NB4 (cell line): ENCODE results near the gene NDUFA13.

ENCODE experiments used
- MYC ChIP-seq: IDR thresholded peaks from 2 replicates; pipeline ENCODE4 v1.6.1; 2011; ENCODE audit warnings: low read depth, low read length
- POLR2A ChIP-seq: IDR thresholded peaks from 2 replicates; pipeline ENCODE4 v1.6.1; 2011; ENCODE audit warnings: mild to moderate bottlenecking; ENCODE audit not compliant: insufficient read length; ENCODE audit errors: extremely low read depth
- TF ChIP-seq, protein P1 (sequence below): IDR thresholded peaks from one replicate; pipeline ENCODE4 v1.5.1; 2012; ENCODE audit warnings: low read depth, low read length

DNA sequence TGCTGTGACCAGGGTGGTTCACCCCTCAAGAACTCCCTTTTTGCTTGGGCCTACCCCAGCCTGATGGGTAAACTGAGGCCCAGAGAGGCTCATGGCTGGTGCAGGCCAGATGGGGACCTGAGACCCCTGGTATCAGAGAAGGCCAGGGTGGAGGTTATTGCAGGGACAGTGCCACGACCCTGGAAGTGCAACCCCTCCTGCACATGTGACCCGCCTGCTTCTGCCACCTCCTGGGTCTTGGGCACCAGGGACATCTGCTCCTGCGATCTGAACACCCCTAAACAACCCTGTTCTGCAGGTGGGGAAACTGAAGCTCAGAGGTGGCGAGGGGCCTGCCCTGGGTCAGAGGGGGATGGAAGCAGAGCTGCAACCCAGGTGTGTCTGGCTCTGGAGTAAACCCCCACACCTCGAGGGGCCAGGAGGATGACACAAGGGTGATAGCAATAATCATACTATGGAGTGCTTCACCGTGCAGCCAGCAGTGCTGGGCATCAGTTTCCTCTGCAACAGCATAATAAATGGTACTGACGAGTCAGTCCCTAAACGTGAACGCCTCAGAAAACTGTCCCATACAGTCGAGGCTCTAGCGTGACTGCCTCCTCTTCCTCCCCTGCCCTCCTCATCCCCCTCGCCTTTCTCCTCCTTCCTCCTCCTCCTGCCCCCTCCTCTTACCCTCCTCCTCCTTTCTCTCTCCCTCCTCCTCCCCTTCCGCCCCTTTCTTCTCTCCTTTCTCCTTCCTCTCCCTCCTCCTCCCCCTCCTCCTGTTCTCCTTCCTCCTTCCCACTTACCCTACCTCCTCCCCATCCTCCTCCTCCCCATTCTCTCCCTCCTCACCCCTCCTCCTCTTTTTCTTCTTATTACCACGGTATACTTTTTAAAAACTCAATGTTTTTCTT is 17.0 kb downstream of the NDUFA13 start:
- TF ChIP-seq, protein P1, sequence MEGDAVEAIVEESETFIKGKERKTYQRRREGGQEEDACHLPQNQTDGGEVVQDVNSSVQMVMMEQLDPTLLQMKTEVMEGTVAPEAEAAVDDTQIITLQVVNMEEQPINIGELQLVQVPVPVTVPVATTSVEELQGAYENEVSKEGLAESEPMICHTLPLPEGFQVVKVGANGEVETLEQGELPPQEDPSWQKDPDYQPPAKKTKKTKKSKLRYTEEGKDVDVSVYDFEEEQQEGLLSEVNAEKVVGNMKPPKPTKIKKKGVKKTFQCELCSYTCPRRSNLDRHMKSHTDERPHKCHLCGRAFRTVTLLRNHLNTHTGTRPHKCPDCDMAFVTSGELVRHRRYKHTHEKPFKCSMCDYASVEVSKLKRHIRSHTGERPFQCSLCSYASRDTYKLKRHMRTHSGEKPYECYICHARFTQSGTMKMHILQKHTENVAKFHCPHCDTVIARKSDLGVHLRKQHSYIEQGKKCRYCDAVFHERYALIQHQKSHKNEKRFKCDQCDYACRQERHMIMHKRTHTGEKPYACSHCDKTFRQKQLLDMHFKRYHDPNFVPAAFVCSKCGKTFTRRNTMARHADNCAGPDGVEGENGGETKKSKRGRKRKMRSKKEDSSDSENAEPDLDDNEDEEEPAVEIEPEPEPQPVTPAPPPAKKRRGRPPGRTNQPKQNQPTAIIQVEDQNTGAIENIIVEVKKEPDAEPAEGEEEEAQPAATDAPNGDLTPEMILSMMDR: no peak
- no peak for TF ChIP-seq POLR2A
- no peak for TF ChIP-seq MYC
